DND-41 (cell line): ENCODE measurements around the gene SYNE2.

ENCODE experiments used
- ATAC-seq: fragments of 200-7000 bp; cut with Tn5 transposase; 3 replicates; pipeline ENCODE4 v1.9.1; 2021; ENCODE audit warnings: low read depth; ENCODE audit not compliant: insufficient read depth
- DNase-seq: peaks from one replicate; pipeline ENCODE4 v3.0.0-alpha.2; 2020
- H2AFZ ChIP-seq: 2 replicates; pipeline ENCODE4 v1.6.0; 2012; ENCODE audit warnings: low read depth, low read length
- H3K27ac ChIP-seq: 2 replicates; pipeline ENCODE4 v1.5.1; 2012; ENCODE audit warnings: low read length, inconsistent platforms
- H3K27me3 ChIP-seq: fragments of 200-600 bp; sonication (generic); 2 replicates; pipeline ENCODE4 v1.6.0; 2012; ENCODE audit warnings: low read length, mild to moderate bottlenecking, inconsistent platforms; ENCODE audit not compliant: insufficient read depth, poor library complexity
- H3K36me3 ChIP-seq: 2 replicates; pipeline ENCODE4 v1.5.1; 2012; ENCODE audit warnings: low read length, inconsistent platforms; ENCODE audit not compliant: insufficient read depth
- H3K4me1 ChIP-seq: 2 replicates; pipeline ENCODE4 v1.5.1; 2012; ENCODE audit warnings: mild to moderate bottlenecking, low read length; ENCODE audit not compliant: insufficient read depth
- H3K4me2 ChIP-seq: 2 replicates; pipeline ENCODE4 v1.6.0; 2012; ENCODE audit warnings: mild to moderate bottlenecking, moderate library complexity, low read length, inconsistent platforms; ENCODE audit not compliant: insufficient read depth
- H3K4me3 ChIP-seq, 2 experiments: fragments of 200-600 bp in 1 of 2; shearing (Covaris generic) in 1 of 2; 2 replicates each; pipeline ENCODE4 v1.5.1; 2012 to 2016; ENCODE audit warnings: inconsistent platforms in 2 of 2, low read length in 2 of 2, mild to moderate bottlenecking in 2 of 2, low read depth in 1 of 2, moderate library complexity in 1 of 2
- H3K79me2 ChIP-seq: 2 replicates; pipeline ENCODE4 v1.6.0; 2012; ENCODE audit warnings: low read length, inconsistent platforms; ENCODE audit not compliant: insufficient read depth
- H3K9ac ChIP-seq: 2 replicates; pipeline ENCODE4 v1.6.0; 2012; ENCODE audit warnings: low read depth, mild to moderate bottlenecking, inconsistent platforms, low read length, moderate library complexity
- H3K9me3 ChIP-seq: 2 replicates; pipeline ENCODE4 v1.5.1; 2012; ENCODE audit warnings: low read length, moderate library complexity, mild to moderate bottlenecking, inconsistent platforms; ENCODE audit not compliant: insufficient read depth, severe bottlenecking
- H4K20me1 ChIP-seq: 2 replicates; pipeline ENCODE4 v1.6.0; 2012; ENCODE audit warnings: low read length; ENCODE audit not compliant: insufficient read depth
- CTCF ChIP-seq: IDR thresholded peaks from 2 replicates; pipeline ENCODE4 v1.5.1; 2012; ENCODE audit warnings: borderline replicate concordance, low read length, moderate library complexity, mild to moderate bottlenecking; ENCODE audit not compliant: poor library complexity, severe bottlenecking; ENCODE audit errors: extremely low read depth
- EZH2 ChIP-seq: IDR thresholded peaks from 3 replicates; pipeline ENCODE4 v1.6.1; 2012; ENCODE audit warnings: borderline replicate concordance, low read depth, mild to moderate bottlenecking, moderate library complexity, low read length, inconsistent platforms; ENCODE audit not compliant: severe bottlenecking

Gene SYNE2

GRCh38 chr14:63878052-63878451 is 25.2 kb downstream of the SYNE2 start:
- peaks cover 29% of the 10 kb centered on the region for H4K20me1 ChIP-seq
- H3K27me3 ChIP-seq, result no peaks in the 10 kb centered on the region
- H3K4me2 ChIP-seq, result no peak overlapping the region
- no peak for ATAC-seq
- H2AFZ ChIP-seq, result no peak overlapping the region
- TF ChIP-seq EZH2 (no peak), CTCF (no peak)
- H3K79me2 ChIP-seq, result peaks cover 95% of the 10 kb centered on the region
- no peak overlapping the region for H3K4me3 ChIP-seq
- H3K9ac ChIP-seq, result no peak overlapping the region
- H3K36me3 ChIP-seq, result peaks cover 4% of the 10 kb centered on the region; the same call in 1 of the 2 replicates
- 0 out of 2 replicates have a peak, but pooled peaks cover 3% of the 10 kb centered on the region for H3K4me1 ChIP-seq
- DNase-seq, result no peak
- H3K9me3 ChIP-seq, result no peaks in the 10 kb centered on the region
- no peak overlapping the region for H3K27ac ChIP-seq

GRCh38 chr14:63878792-63879191 is 26.0 kb downstream of the SYNE2 start:
- Histone ChIP-seq H4K20me1 (peaks cover 28% of the 10 kb centered on the region), H3K4me3 (no peak overlapping the region), H3K79me2 (peaks cover 95% of the 10 kb centered on the region), H3K27me3 (no peaks in the 10 kb centered on the region), H3K4me1 (0 out of 2 replicates have a peak, but pooled peaks cover 3% of the 10 kb centered on the region), H3K9ac (no peak overlapping the region), H2AFZ (no peak overlapping the region), H3K27ac (no peak overlapping the region), H3K9me3 (no peaks in the 10 kb centered on the region), H3K4me2 (no peak overlapping the region), H3K36me3 (peaks cover 4% of the 10 kb centered on the region; the same call in 1 of the 2 replicates)
- DNase-seq (no peak), ATAC-seq (no peak)
- no peak for TF ChIP-seq CTCF
- TF ChIP-seq EZH2, result no peak

- Histone ChIP-seq H3K9ac (no peak overlapping the region), H2AFZ (no peak overlapping the region), H3K4me2 (no peak overlapping the region), H3K27ac (no peak overlapping the region), H4K20me1 (peaks cover 29% of the 10 kb centered on the region; the same call in 1 of the 2 replicates), H3K4me1 (no peaks in the 10 kb centered on the region), H3K4me3 (no peak overlapping the region), H3K27me3 (no peaks in the 10 kb centered on the region), H3K36me3 (peaks cover 4% of the 10 kb centered on the region; the same call in 1 of the 2 replicates), H3K9me3 (no peaks in the 10 kb centered on the region), H3K79me2 (peaks cover 96% of the 10 kb centered on the region)
- ATAC-seq (no peak), DNase-seq (no peak)
- no peak for TF ChIP-seq CTCF
- TF ChIP-seq EZH2, result no peak
Measured at GRCh38 chr14:63881926-63882325, 29.1 kb downstream of the SYNE2 start.
